Keratinocyte (primary cell): ENCODE data around the gene VEZF1.
"Not testable (repeated sequence)": the region's sequence is repeated elsewhere in the genome, so short reads cannot be mapped to it uniquely, and the experiment has no call there.

Experiments used
- CTCF ChIP-seq, 3 experiments: IDR thresholded peaks in 1 of 3; conservative IDR thresholded peaks in 1 of 3; optimal IDR thresholded peaks in 1 of 3; 2 replicates in 2 of 3; 3 replicates in 1 of 3; pipeline versions ENCODE3 to v1.5.1; 2011; ENCODE audit warnings: low read length in 3 of 3, mild to moderate bottlenecking in 3 of 3, moderate library complexity in 2 of 3, control low read depth in 1 of 3, inconsistent platforms in 1 of 3; ENCODE audit not compliant: insufficient read depth in 2 of 3; ENCODE audit errors: extremely low read depth in 1 of 3
- EZH2 ChIP-seq: IDR thresholded peaks from one replicate; pipeline ENCODE4 v1.6.1; 2012; ENCODE audit warnings: inconsistent platforms, mild to moderate bottlenecking, low read length, moderate library complexity

- TF ChIP-seq EZH2; CTCF (optimal IDR thresholded peaks at IDR 0.05 in 1 of 3, IDR thresholded peaks at IDR 0.05 in 1 of 3, conservative IDR thresholded peaks at IDR 0.05 in 1 of 3; ENCODE audit: extremely low read depth in 1 of 3, insufficient read depth in 2 of 3, low read length in 3 of 3): not testable (repeated sequence)
These were observed 29.7 kb downstream of the VEZF1 start for GRCh38 chr17:57958391-57958790.
